ENCODE results near the gene PITPNM1. TPM values are rescaled to one million over a fixed set of nuclear protein-coding genes. Genes with fewer than 3 reads are reported as not detected.

Gene PITPNM1
- total and polyA plus RNA-seq, 2 experiments from 2014 or later = 9.1 to 57.1 TPM

DNA sequence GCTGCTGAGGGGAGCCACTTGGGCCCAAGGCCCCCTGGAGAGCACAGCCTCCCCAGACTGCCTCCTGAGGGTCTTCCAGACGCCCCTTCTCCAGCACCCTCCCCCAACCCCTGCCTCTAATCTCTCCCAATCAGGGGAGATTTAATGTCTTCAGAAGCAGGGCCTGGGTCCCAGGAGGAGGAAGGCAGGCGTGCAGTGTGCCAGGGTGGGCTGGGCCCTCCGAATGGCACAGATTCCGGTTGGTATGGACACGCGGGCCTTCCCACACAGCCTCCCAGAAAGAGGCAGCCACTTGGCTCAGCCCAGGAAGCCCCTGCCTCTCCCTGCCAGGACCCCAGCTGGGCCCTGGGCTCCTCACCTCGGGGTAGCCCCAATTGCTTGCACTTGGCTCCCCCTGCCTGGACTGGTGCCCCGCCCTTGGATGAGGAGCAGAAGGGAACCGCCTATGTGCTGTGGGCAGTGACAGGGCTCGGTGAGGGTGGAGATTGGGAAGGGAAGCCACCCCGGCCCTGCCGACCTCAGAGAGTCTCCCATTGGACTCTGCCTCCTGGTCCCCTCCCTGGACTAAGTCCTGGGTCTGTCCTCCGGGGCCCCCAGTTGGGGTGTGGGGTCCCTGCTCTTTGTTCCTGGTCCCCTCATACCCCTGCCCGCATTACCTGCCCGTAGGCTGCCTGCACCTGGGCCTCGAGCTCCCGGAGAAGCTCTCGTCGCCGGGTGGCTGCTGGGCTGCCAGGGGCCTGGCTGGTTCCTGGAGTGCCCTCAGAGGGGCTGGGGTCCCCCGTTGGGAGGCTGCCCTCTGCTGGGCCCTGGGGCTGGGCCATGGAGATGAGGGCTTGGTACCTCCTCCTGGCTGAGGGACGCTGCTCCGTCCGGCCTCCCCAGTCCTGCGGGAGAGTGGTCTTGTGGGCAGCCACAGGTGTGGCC, 18.7 kb upstream of the PITPNM1 start (continued):
- TF ChIP-seq, protein P1, sequence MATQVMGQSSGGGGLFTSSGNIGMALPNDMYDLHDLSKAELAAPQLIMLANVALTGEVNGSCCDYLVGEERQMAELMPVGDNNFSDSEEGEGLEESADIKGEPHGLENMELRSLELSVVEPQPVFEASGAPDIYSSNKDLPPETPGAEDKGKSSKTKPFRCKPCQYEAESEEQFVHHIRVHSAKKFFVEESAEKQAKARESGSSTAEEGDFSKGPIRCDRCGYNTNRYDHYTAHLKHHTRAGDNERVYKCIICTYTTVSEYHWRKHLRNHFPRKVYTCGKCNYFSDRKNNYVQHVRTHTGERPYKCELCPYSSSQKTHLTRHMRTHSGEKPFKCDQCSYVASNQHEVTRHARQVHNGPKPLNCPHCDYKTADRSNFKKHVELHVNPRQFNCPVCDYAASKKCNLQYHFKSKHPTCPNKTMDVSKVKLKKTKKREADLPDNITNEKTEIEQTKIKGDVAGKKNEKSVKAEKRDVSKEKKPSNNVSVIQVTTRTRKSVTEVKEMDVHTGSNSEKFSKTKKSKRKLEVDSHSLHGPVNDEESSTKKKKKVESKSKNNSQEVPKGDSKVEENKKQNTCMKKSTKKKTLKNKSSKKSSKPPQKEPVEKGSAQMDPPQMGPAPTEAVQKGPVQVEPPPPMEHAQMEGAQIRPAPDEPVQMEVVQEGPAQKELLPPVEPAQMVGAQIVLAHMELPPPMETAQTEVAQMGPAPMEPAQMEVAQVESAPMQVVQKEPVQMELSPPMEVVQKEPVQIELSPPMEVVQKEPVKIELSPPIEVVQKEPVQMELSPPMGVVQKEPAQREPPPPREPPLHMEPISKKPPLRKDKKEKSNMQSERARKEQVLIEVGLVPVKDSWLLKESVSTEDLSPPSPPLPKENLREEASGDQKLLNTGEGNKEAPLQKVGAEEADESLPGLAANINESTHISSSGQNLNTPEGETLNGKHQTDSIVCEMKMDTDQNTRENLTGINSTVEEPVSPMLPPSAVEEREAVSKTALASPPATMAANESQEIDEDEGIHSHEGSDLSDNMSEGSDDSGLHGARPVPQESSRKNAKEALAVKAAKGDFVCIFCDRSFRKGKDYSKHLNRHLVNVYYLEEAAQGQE (IDR thresholded peaks at IDR 0.05; ENCODE audit: unreplicated experiment) = no peak

DNA sequence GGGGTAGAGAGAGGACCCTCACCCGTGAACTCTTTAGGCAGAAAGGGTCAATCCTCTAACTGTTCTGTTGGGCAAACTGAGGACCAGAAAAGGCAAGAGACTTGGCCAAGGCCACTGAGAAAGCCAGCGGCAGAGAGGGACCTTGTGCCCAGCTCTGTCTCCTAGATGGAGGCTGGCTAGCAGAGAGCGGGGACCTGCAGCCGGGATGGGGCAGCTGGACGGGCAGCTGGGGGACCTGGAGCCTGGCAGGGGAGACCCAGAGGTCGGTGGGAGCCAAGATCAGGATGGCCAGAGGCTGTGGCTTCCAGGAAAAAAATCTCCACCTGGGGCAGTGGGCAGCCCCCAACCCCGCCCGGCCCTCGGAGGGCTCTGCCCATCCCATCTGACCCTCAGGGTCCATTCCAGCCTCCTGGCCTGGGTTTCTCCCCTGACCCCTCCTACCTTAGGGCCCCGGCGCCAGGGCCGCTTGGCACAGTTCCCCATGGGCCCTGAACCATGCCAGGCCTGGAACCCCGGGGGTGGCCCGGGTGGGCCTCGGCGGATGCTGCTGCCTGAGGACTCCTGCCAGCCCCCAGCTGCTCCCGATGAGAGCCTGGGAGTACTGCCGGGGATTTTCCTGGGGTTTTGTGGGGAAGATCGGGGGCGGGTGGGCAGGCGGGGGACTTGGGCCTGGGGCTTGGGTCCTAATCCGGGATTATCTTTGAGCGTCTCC, 17.8 kb upstream of the PITPNM1 start, which contains the start of gene CABP2:
Gene CABP2 (minus strand): TSS at position 603 of the 712 bp plus-strand sequence. CDS start 120 bp downstream, at position 483.
- Histone ChIP-seq H4K20me1 (replicated peaks; ENCODE audit: insufficient read depth) (no peaks in the 10 kb centered on the region), H3K9me2 (ENCODE audit: insufficient read depth) (no peaks in the 10 kb centered on the region), H3K4me1 (ENCODE audit: insufficient read depth) (no peaks in the 10 kb centered on the region), H2AFZ (no peak within 1 kb of the TSS), H3K27me3 (ENCODE audit: insufficient read depth) (no peaks in the 10 kb centered on the region), H3K4me3 (no peak within 1 kb of the TSS), H3F3A (replicated peaks; ENCODE audit: low read depth) (no peaks in the 10 kb centered on the region), H3K4me2 (no peak within 1 kb of the TSS), H3K36me3 (ENCODE audit: insufficient read depth) (no peaks in the 10 kb centered on the region), H3K79me2 (replicated peaks; ENCODE audit: insufficient read depth) (no peaks in the 10 kb centered on the region), H3K27ac (ENCODE audit: low read depth) (no peak within 1 kb of the TSS)
- ATAC-seq = no peak
- Mint-ChIP-seq H3K27me3 (ENCODE audit: insufficient read depth, low read depth, poor library complexity) (peaks cover 8% of the 10 kb centered on the region), H3K4me3 (no peak within 1 kb of the TSS), H3K4me1 (no peaks in the 10 kb centered on the region), H3K27ac (no peak within 1 kb of the TSS), H3K36me3 (ENCODE audit: low read depth) (no peaks in the 10 kb centered on the region; the same call in 2 of the 3 replicates), H3K9me3 (no peaks in the 10 kb centered on the region; the same call in 2 of the 3 replicates)
- DNase-seq (ENCODE audit: low spot score) = no peak
- TF ChIP-seq POLR2AphosphoS5 (IDR thresholded peaks at IDR 0.05; ENCODE audit: low read depth) (no peak), JUNB (IDR thresholded peaks at IDR 0.05; ENCODE audit: unreplicated experiment) (no peak), ZNF114 (CRISPR knock-in tag; IDR thresholded peaks at IDR 0.05) (no peak), EZH2 (IDR thresholded peaks at IDR 0.05; ENCODE audit: low read depth, unreplicated experiment) (no peak)
- TF ChIP-seq, protein P1 (IDR thresholded peaks at IDR 0.05; ENCODE audit: unreplicated experiment) = no peak
- TF ChIP-seq, protein P2, sequence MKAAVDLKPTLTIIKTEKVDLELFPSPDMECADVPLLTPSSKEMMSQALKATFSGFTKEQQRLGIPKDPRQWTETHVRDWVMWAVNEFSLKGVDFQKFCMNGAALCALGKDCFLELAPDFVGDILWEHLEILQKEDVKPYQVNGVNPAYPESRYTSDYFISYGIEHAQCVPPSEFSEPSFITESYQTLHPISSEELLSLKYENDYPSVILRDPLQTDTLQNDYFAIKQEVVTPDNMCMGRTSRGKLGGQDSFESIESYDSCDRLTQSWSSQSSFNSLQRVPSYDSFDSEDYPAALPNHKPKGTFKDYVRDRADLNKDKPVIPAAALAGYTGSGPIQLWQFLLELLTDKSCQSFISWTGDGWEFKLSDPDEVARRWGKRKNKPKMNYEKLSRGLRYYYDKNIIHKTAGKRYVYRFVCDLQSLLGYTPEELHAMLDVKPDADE (IDR thresholded peaks at IDR 0.05) = no peak
- TF ChIP-seq, protein P3, sequence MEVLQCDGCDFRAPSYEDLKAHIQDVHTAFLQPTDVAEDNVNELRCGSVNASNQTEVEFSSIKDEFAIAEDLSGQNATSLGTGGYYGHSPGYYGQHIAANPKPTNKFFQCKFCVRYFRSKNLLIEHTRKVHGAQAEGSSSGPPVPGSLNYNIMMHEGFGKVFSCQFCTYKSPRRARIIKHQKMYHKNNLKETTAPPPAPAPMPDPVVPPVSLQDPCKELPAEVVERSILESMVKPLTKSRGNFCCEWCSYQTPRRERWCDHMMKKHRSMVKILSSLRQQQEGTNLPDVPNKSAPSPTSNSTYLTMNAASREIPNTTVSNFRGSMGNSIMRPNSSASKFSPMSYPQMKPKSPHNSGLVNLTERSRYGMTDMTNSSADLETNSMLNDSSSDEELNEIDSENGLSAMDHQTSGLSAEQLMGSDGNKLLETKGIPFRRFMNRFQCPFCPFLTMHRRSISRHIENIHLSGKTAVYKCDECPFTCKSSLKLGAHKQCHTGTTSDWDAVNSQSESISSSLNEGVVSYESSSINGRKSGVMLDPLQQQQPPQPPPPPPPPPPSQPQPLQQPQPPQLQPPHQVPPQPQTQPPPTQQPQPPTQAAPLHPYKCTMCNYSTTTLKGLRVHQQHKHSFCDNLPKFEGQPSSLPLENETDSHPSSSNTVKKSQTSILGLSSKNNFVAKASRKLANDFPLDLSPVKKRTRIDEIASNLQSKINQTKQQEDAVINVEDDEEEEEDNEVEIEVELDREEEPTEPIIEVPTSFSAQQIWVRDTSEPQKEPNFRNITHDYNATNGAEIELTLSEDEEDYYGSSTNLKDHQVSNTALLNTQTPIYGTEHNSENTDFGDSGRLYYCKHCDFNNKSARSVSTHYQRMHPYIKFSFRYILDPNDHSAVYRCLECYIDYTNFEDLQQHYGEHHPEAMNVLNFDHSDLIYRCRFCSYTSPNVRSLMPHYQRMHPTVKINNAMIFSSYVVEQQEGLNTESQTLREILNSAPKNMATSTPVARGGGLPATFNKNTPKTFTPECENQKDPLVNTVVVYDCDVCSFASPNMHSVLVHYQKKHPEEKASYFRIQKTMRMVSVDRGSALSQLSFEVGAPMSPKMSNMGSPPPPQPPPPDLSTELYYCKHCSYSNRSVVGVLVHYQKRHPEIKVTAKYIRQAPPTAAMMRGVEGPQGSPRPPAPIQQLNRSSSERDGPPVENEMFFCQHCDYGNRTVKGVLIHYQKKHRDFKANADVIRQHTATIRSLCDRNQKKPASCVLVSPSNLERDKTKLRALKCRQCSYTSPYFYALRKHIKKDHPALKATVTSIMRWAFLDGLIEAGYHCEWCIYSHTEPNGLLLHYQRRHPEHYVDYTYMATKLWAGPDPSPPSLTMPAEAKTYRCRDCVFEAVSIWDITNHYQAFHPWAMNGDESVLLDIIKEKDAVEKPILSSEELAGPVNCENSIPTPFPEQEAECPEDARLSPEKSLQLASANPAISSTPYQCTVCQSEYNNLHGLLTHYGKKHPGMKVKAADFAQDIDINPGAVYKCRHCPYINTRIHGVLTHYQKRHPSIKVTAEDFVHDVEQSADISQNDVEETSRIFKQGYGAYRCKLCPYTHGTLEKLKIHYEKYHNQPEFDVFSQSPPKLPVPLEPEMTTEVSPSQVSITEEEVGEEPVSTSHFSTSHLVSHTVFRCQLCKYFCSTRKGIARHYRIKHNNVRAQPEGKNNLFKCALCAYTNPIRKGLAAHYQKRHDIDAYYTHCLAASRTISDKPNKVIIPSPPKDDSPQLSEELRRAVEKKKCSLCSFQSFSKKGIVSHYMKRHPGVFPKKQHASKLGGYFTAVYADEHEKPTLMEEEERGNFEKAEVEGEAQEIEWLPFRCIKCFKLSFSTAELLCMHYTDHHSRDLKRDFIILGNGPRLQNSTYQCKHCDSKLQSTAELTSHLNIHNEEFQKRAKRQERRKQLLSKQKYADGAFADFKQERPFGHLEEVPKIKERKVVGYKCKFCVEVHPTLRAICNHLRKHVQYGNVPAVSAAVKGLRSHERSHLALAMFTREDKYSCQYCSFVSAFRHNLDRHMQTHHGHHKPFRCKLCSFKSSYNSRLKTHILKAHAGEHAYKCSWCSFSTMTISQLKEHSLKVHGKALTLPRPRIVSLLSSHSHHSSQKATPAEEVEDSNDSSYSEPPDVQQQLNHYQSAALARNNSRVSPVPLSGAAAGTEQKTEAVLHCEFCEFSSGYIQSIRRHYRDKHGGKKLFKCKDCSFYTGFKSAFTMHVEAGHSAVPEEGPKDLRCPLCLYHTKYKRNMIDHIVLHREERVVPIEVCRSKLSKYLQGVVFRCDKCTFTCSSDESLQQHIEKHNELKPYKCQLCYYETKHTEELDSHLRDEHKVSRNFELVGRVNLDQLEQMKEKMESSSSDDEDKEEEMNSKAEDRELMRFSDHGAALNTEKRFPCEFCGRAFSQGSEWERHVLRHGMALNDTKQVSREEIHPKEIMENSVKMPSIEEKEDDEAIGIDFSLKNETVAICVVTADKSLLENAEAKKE (CRISPR knock-in tag; IDR thresholded peaks at IDR 0.05) = no peak
